HuH-7 (cell line): ENCODE results near the gene ODF2L.
"Not testable (repeated sequence)": the region's sequence is repeated elsewhere in the genome, so short reads cannot be mapped to it uniquely, and the experiment has no call there.

Experiments used
- DNase-seq: peaks from one replicate; pipeline ENCODE4 v3.0.0; 2011; ENCODE audit warnings: low spot score

Gene ODF2L

GRCh38 chr1:86387916-86388627 lies 8.1 kb downstream of the ODF2L start:
- no peak for DNase-seq

GRCh38 chr1:86382878-86383277 lies 13.2 kb downstream of the ODF2L start:
- DNase-seq, result no peak

- DNase-seq, result no peak
Measured at GRCh38 chr1:86381223-86381622, 14.9 kb downstream of the ODF2L start.

- peak; percentile 20 for DNase-seq
Measured at GRCh38 chr1:86380257-86380861, 15.8 kb downstream of the ODF2L start.

- DNase-seq, result no peak
Measured at GRCh38 chr1:86378813-86379212, 17.3 kb downstream of the ODF2L start.

GRCh38 chr1:86377341-86377740 lies 18.8 kb downstream of the ODF2L start:
- no peak for DNase-seq

- DNase-seq, result no peak
Measured at GRCh38 chr1:86375688-86376087, 20.4 kb downstream of the ODF2L start.

- no peak for DNase-seq
Measured at GRCh38 chr1:86370601-86371022, 25.5 kb downstream of the ODF2L start.

- no peak for DNase-seq
Measured at GRCh38 chr1:86365896-86366295, 30.2 kb downstream of the ODF2L start.

GRCh38 chr1:86362807-86363206 lies 33.3 kb downstream of the ODF2L start:
- DNase-seq, result no peak

- DNase-seq, result no peak
Measured at GRCh38 chr1:86357796-86358195, 38.3 kb downstream of the ODF2L start.

GRCh38 chr1:86356247-86356646 lies 39.9 kb downstream of the ODF2L start:
- no peak for DNase-seq

GRCh38 chr1:86352086-86352485 lies 44.0 kb downstream of the ODF2L start:
- DNase-seq, result no peak

- DNase-seq, result not testable (repeated sequence)
Measured at GRCh38 chr1:86350230-86350629, 45.9 kb downstream of the ODF2L start.

- no peak for DNase-seq
Measured at GRCh38 chr1:86346388-86346787, 49.7 kb downstream of the ODF2L start.

- DNase-seq, result no peak
Measured at GRCh38 chr1:86345042-86345441, 51.1 kb downstream of the ODF2L start.

- DNase-seq, result no peak
Measured at GRCh38 chr1:86339906-86340305, 56.2 kb downstream of the ODF2L start.

GRCh38 chr1:86339014-86339812 lies 56.9 kb downstream of the ODF2L start:
- no peak for DNase-seq

GRCh38 chr1:86335916-86336315 lies 60.2 kb downstream of the ODF2L start:
- no peak for DNase-seq

- DNase-seq, result no peak
Measured at GRCh38 chr1:86325264-86325663, 70.9 kb downstream of the ODF2L start.

- no peak for DNase-seq
Measured at GRCh38 chr1:86324130-86324822, 71.8 kb downstream of the ODF2L start.

GRCh38 chr1:86322241-86322640 lies 73.9 kb downstream of the ODF2L start:
- no peak for DNase-seq
